GM18519 (cell line): ENCODE data around the gene PHLPP1.

Experiments
- ATAC-seq: cut with Tn5 transposase; IDR thresholded peaks from one replicate; pipeline ENCODE4 v1.9.1; 2021; ENCODE audit warnings: mild to moderate bottlenecking, moderate library complexity; ENCODE audit not compliant: unreplicated experiment, low FRiP score

Gene PHLPP1

DNA sequence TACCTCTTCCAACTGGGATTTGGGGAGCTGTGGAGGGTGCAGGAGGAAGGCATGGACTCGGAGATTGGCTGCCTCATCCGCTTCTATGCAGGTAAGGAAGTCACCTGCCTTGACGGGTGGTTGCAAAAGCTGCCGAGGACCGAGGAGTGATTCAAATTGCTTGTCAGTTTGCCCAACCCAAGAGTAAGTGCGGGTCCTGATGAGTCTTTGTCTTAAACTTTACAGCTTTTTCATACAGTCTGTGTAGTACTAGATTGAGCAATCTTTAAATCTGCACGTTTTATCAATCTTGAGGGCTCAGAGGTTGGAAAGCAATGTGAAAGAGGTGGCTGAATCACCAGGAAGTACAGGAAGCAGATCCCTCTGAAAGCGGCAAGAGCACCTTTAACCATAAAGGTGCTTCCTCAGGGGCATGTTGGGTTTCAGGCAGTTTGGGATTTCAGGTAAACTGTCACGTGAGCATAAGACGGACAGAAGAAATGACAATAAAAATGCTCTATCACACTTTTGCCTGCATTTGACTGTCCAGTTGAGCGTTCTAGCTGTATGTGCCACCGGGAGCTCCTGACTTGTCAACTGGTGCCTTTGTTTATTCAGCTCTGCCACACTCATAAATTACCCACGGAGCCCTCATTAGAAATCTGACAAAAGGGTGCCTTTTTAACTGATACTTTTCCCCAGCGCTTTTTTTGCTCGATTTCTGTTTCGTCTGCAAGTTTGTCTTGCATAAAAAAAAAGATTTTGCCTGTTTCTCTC, 2.0 kb downstream of the PHLPP1 start:
- no peak for ATAC-seq

DNA sequence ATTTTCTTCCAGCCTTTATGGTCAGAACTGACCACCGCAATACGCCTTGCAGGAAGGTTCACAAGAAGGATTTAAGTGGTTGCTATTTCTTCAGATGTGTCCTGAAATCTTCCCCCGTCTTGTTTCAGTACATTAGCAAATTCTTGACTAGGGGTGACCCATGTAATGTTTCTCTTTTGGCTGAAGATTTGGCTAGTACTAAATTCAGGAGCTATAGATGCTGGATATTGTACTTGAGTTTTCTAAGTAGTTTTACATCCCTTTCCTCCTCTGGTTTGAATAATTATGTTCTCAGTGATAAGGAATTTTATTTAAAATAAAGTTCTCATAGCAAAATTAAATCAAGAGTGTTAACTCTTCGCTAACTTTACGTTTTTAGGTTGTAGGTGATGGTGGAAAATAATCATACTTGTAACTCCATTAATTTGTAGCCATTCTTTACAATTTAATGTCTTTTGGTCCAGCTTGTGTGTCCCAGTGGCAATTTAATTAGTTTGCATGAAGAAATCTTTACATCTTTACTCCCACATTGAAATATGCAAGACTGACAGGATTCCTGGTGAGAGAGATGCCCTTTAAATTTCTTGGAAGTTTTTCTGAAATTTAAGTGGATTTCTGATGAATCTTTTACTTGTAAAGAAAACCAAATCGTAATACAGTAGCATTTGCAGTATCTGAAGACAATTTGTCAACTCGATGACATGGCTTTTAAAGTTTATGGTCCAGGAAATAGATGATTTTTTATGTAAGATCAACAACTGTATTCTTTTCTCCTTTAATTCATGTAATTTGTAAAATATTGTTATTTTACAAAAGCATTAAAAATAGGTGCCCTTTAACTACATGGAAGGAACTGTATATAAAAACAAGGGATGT, 2.8 kb downstream of the PHLPP1 start:
- ATAC-seq = no peak

GRCh38 chr18:62720048-62720447, 4.7 kb downstream of the PHLPP1 start:
- ATAC-seq = no peak

DNA sequence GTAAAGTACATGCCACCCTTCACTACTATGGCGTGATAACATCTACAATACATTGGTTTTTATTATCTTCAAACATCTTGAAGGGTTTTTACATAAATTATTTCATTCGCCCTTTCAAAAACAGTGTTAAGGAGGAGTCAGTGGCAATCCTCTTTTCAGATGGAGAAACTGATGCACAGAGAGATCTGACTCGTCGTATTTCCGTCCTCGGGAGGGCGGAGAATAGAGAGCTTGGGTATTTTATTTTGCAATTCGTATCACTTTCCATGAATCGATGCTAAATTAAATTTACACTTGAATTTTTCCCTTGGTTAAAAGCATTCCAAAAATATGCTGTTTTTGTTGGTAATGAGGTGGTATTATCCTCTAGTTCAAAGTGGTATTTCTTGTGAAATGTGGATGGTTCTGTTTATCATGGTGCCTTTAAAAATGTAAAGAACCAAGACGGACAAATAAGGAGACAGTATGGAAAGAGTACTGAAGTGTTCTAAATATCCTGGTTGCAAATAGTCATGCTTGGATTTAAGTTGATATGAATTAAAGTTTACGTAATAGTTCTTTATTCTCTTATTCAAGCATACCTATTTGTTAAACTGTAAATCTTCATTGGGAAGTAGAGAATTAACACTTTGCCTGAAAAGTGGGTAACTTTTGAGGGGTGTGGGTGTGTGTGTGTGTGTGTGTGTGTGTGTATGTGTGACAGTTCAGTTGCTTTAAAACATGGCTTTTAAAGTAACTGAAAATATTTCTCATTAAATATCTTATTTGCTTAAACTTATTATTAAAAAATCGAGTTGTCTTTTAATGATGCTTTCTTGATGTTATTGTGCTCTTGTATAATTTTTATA, 5.6 kb downstream of the PHLPP1 start:
- no peak for ATAC-seq

- no peak for ATAC-seq
These were observed 6.8 kb downstream of the PHLPP1 start for GRCh38 chr18:62721839-62722795.

DNA sequence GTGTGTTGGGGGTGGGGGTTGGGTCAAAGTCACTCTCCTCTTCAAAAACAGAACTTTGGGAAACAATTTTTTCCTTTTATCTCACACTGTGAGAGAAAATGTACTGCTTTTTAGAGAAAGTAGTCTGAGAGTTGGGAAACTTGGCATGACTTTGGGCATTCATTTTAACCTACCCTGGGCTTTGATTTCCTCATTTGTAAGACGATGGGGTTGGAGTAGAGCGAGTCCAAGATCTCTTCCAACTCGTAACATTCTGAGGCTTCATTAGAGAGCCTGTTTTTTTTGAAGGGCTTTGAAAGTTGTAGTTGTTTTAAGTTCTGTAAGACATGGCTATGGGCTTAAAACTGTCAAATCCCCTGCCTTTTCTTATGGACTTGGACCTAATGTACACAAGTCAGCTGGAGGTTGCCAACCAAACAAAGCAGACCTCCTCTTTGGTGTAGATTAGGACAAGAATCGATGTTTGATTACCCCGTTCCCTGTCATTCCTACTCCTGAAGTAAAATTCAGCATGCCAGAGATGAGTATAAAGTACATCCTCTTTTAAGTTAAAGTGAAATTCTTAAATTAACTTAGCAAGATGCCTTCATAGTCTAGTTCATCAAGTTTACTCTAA, 8.4 kb downstream of the PHLPP1 start:
- no peak for ATAC-seq

GRCh38 chr18:62725896-62726295, 10.6 kb downstream of the PHLPP1 start:
- no peak for ATAC-seq

GRCh38 chr18:62728254-62728653, 12.9 kb downstream of the PHLPP1 start:
- no peak for ATAC-seq

DNA sequence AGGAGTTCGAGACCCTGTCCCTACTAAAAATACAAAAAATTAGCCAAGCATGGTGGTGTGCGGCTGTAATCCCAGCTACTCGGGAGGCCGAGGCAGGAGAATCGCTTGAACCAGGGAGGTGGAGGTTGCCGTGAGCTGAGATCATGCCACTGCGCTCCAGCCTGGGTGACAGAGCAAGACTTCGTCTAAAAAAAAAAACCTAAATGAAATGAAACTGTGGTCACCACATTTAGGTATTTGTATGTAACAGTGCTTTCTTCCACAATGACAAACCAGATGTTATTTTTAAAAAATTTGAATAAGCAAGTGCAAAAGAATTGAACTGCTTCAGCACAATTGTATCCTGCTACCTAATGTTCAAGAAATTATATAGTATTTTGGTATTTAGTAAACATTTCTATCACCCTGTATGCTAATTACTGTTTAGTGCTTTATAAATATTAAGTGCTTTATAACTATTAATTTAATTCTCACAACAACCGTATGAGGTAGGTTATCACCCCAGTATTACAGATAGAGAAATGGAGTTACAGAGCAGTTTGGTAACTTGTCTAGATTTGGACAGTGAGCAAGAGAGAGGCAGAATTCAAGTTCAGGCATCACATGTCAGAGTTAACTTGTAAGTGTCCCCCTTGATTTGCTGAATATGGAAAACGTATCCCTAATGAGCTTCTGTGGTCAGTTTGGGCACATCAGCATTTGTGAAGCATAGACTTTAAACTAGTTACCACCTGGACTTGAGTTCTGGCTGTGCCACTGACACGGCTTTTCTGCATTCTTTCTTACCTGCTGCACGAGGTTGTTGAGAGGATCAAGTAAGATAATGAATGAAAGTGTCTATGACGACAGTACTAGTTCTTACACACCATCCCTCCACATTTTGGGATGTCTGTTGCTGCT, 14.4 kb downstream of the PHLPP1 start:
- ATAC-seq = peak; percentile 79

- no peak for ATAC-seq
These were observed 15.6 kb downstream of the PHLPP1 start for GRCh38 chr18:62730941-62731340.

- ATAC-seq = no peak
These were observed 17.3 kb downstream of the PHLPP1 start for GRCh38 chr18:62732617-62733016.

DNA sequence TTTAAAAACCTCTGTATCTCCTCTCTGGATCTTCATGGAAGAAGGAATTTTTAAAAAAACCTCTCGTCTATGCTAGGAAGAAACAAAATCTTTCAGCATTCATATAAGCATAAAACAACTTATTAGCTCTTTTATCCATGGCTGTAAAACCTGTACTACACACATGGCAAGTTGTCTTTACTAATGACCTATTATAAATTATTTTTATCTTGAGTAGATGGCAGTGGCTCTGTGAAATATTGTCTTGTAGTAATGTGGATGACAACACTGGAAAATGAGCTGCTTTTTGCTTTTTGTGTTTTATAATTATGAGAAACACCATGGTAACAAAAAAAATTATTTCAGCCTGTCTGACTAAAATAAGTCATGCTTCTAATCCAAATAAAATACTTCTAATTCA, 18.9 kb downstream of the PHLPP1 start:
- no peak for ATAC-seq

DNA sequence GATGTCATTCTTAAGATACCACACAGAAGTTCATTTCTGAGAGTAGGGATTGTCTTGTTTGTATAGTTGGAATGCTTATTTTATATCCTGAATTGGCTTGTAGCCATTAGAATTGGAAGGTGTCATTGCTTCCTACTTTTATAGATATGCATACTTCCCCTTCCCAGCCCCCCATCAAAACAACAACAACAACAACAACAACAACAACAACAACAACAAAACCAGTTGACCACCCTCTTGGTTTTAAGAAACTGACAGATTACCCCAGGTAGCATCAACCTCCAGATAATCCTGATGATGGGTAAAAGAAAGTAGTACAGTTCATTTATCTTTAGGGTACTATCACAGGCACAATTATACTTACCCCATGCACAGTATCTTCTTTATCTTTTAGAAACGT, 20.0 kb downstream of the PHLPP1 start:
- no peak for ATAC-seq

DNA sequence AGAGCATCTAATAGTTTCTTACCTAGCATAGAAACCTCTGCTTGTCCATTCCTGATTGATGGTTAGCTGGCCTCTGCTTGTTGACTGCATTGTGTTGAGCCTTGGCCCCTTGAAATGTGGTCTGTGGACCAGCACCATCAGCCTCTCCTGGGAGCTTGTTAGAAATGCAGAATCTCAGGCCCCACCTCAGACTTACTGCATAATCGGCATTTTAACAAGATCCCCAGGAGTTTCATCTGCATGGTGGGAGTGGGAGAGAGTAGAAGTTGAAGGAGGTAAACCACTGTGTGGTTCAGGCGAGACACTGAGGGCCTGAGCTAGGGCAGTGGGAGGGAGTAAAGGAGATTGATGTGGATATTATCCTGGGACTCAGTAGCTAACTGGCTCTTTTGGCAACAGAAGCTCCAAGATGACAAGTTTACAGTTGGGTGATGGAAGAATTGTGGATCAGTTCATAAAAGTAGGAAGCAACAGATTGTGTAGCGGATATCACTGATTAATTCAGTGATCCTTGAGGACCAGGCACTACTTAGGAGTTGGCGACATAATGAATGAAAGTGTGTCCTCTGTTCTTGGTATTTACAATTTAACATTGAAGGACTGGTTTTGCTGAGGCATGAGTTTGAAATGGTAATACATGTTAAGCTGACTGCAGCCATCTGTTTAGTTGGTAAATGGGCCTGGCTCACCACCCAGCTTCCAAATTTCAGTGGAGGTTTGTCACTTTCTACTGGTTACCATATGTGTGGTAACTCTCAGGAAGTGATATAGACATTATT, 20.9 kb downstream of the PHLPP1 start:
- no peak for ATAC-seq

GRCh38 chr18:62737241-62737873, 22.0 kb downstream of the PHLPP1 start:
- ATAC-seq = no peak

GRCh38 chr18:62738639-62739038, 23.3 kb downstream of the PHLPP1 start:
- ATAC-seq = no peak

DNA sequence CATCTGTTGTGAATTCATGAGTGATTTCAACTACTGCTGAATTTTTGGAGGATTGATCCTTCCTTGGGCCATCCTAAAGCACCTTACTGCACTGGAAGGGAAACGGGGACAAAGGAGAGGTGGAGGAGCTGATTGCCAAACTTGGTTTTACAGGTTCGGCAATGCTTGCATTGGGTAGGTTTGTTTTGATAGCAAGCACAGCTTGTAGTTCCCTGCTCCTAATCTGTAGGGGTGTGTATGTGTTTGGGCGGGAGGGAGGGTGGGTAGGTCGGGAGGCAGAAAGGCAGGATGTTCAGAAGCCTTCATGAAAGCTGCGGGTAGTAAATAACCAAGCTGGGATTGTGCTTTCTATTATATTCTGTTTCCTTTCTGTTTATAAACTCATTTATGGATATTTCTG, 24.6 kb downstream of the PHLPP1 start:
- ATAC-seq = no peak
